Thyroid gland (tissue), 4 donors: Measurements from ENCODE around the gene OXTR. TPM values are rescaled to one million over a fixed set of nuclear protein-coding genes. Genes with fewer than 3 reads are reported as not detected.

ENCODE experiments used
- DNase-seq, 2 donors: peaks; one replicate each; pipeline ENCODE4 v3.0.0-alpha.2; 2019
- H3K27ac ChIP-seq, 3 donors: fragments of 200-600 bp; sonication (generic); 1 replicate in 2 of 3; 2 replicates in 1 of 3; pipeline ENCODE4 v1.5.1; 2016 to 2019; ENCODE audit warnings: mild to moderate bottlenecking in 1 of 3, moderate library complexity in 1 of 3
- H3K27me3 ChIP-seq: fragments of 200-600 bp; sonication (generic); one replicate; pipeline ENCODE4 v1.5.1; 2019
- H3K36me3 ChIP-seq, 2 donors: fragments of 200-600 bp; sonication (generic); one replicate each; pipeline ENCODE4 v1.5.1; 2016 to 2019
- H3K4me1 ChIP-seq, 2 donors: fragments of 200-600 bp; sonication (generic); one replicate each; pipeline ENCODE4 v1.5.1; 2017 to 2019
- H3K4me3 ChIP-seq, 3 donors: fragments of 200-600 bp; sonication (generic); replicated peaks in 1 of 3; 1 replicate in 2 of 3; 2 replicates in 1 of 3; pipeline ENCODE4 v1.5.1; 2016; ENCODE audit warnings: mild to moderate bottlenecking in 1 of 3
- H3K9me3 ChIP-seq: fragments of 200-600 bp; sonication (generic); one replicate; pipeline ENCODE4 v1.5.1; 2017
- POLR2A ChIP-seq, 2 donors: fragments of 450-650 bp; IDR thresholded peaks; one replicate each; pipeline ENCODE4 v1.6.1; 2017; ENCODE audit warnings: antibody characterized with exemption in 2 of 2, mild to moderate bottlenecking in 2 of 2, moderate library complexity in 1 of 2
- WGBS, 2 donors: methylation state at CpG; one replicate each; pipeline ENCODE4 v1.1.5; 2017; 5-methylcytosine and 5-hydroxymethylcytosine counted together
- intact Hi-C: fragments of 100-400 bp; cut with DNase I; formaldehyde crosslinking; loops from one replicate; pipeline ENCODE4 v1.15.1; 2023
- total RNA-seq, 4 donors: library from RNA; depleted of rRNA; stranded (reverse); fragments of >200 nt; gene quantifications; one replicate each; pipeline ENCODE4 v1.2.3, GENCODE V29; 2016
- TF ChIP-seq, protein P1 (sequence below), 6 experiments: fragments of 200-600 bp in 3 of 6; fragments of 450-650 bp in 3 of 6; sonication (generic) in 3 of 6; IDR thresholded peaks; one replicate each; pipeline ENCODE4 v1.5.1; 2016 to 2019; ENCODE audit warnings: antibody characterized with exemption in 6 of 6, mild to moderate bottlenecking in 2 of 6, inconsistent platforms in 1 of 6, moderate library complexity in 1 of 6

The OXTR gene
- total RNA-seq, 4 donors from 2014 or later: 0.13 to 0.56 (median 0.39) TPM

DNA sequence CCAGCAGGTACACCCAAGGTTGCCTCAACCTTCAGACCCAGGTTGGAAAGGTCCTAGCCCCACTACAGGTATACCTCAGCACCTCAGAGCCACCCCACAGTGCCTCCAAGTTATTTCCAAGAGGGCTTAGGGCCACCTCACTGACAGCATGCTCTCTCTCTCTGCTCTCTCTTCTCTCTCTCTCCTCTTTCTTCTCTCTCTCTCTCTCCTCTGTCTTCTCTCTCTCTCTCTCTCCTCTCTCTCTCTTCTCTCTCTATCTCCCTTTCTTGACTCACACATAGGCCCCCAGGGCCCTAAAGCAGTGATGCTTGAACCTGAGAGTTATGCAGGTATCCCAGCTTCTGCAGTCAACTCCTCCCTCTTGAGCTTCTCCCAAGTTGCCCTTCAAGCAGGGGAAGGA is 31.6 kb downstream of the OXTR start:
- no peaks in the 10 kb centered on the region for H3K27me3 ChIP-seq
- intact Hi-C loops: no loop called here
- DNase-seq: no peak
- H3K4me3 ChIP-seq: no peak overlapping the region
- no peaks in the 10 kb centered on the region for H3K36me3 ChIP-seq
- no peaks in the 10 kb centered on the region for H3K4me1 ChIP-seq
- no peak for TF ChIP-seq POLR2A (IDR thresholded peaks at IDR 0.05)
- TF ChIP-seq, protein P1, sequence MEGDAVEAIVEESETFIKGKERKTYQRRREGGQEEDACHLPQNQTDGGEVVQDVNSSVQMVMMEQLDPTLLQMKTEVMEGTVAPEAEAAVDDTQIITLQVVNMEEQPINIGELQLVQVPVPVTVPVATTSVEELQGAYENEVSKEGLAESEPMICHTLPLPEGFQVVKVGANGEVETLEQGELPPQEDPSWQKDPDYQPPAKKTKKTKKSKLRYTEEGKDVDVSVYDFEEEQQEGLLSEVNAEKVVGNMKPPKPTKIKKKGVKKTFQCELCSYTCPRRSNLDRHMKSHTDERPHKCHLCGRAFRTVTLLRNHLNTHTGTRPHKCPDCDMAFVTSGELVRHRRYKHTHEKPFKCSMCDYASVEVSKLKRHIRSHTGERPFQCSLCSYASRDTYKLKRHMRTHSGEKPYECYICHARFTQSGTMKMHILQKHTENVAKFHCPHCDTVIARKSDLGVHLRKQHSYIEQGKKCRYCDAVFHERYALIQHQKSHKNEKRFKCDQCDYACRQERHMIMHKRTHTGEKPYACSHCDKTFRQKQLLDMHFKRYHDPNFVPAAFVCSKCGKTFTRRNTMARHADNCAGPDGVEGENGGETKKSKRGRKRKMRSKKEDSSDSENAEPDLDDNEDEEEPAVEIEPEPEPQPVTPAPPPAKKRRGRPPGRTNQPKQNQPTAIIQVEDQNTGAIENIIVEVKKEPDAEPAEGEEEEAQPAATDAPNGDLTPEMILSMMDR (IDR thresholded peaks at IDR 0.05): no peak
- H3K27ac ChIP-seq: no peak overlapping the region
- H3K9me3 ChIP-seq: no peaks in the 10 kb centered on the region

DNA sequence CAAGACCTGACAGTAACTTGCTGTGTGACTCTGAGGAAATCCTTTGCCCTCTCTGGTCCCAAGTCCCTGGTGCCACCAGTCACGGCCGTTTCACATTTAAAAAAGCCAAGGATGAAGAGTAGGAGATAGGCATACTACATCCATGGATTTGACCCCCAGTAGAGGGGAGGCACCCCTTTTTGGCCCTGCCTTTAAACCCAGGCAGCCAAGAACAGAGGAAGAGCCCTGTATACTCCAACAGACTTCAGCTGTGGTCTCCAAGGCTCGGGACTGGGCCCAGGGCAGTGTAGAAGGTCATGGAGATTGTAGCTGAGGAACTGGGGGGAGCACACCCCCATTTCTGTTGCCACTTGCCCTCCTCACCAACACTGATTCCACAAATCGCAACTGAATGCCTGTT is 32.1 kb downstream of the OXTR start:
- Histone ChIP-seq H3K27me3 (no peaks in the 10 kb centered on the region), H3K9me3 (no peaks in the 10 kb centered on the region), H3K27ac (no peak overlapping the region), H3K36me3 (no peaks in the 10 kb centered on the region), H3K4me1 (no peaks in the 10 kb centered on the region), H3K4me3 (no peak overlapping the region)
- TF ChIP-seq, protein P1 (IDR thresholded peaks at IDR 0.05): no peak
- TF ChIP-seq POLR2A (IDR thresholded peaks at IDR 0.05): no peak
- intact Hi-C loops: no loop called here
- 90 to 97% methylated on average over 3 to 4 of the region's 4 CpGs for WGBS, 2 donors
- no peak for DNase-seq

DNA sequence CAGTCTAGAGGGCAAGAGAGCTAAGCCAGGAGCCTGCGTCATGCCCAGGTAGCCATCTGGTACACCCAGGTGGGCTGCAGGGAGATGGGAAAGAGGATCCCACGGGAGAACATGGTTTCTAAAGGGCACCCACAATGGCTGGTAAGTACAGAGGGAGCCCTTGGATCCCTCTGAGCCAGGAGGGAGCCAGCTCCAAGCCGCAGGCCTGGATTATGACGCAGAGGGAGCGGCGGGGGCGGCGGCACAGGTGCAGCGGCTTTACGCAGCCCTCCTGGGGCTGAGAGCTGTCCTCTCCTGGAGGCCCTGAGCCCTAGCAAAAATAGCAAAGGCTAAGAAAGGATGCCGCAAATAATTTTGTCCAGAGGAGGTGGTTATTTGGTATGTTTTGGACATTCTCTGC is 33.0 kb downstream of the OXTR start:
- intact Hi-C loops: no loop called here
- H3K36me3 ChIP-seq: no peaks in the 10 kb centered on the region
- no peak overlapping the region for H3K27ac ChIP-seq
- WGBS, 2 donors: 92 to 94% methylated on average over 11 of the region's 11 CpGs
- TF ChIP-seq, protein P1 (IDR thresholded peaks at IDR 0.05): no peak
- no peak for TF ChIP-seq POLR2A (IDR thresholded peaks at IDR 0.05)
- H3K27me3 ChIP-seq: no peaks in the 10 kb centered on the region
- H3K4me1 ChIP-seq: no peaks in the 10 kb centered on the region
- H3K9me3 ChIP-seq: no peaks in the 10 kb centered on the region
- DNase-seq: no peak
- no peak overlapping the region for H3K4me3 ChIP-seq

DNA sequence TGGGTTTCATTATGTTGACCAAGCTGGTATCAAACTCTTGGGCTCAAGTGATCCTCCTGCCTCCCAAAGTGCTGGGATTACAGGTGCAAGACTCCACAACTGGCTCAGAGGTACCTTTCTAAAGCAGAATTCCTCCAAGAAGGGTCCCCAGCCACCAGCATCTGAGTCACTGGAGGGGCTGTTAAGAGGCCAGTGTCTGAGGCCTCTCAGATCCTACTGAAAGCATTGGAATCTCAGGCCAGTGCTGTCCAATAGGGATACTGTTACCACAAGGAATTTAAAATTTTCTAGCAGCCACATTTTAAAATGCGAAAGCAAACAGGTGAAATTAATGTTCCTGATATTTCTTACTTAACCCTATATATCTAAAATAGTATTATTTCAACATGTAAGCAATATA is 34.5 kb downstream of the OXTR start:
- H3K9me3 ChIP-seq: no peaks in the 10 kb centered on the region
- H3K27ac ChIP-seq: no peak overlapping the region
- DNase-seq: no peak
- H3K4me1 ChIP-seq: no peaks in the 10 kb centered on the region
- H3K36me3 ChIP-seq: no peaks in the 10 kb centered on the region
- intact Hi-C loops: no loop called here
- TF ChIP-seq POLR2A (IDR thresholded peaks at IDR 0.05): no peak
- TF ChIP-seq, protein P1 (IDR thresholded peaks at IDR 0.05): no peak
- WGBS, 2 donors: 96 to 97% methylated on average over 1 of the region's 1 CpG
- no peak overlapping the region for H3K4me3 ChIP-seq
- no peaks in the 10 kb centered on the region for H3K27me3 ChIP-seq

DNA sequence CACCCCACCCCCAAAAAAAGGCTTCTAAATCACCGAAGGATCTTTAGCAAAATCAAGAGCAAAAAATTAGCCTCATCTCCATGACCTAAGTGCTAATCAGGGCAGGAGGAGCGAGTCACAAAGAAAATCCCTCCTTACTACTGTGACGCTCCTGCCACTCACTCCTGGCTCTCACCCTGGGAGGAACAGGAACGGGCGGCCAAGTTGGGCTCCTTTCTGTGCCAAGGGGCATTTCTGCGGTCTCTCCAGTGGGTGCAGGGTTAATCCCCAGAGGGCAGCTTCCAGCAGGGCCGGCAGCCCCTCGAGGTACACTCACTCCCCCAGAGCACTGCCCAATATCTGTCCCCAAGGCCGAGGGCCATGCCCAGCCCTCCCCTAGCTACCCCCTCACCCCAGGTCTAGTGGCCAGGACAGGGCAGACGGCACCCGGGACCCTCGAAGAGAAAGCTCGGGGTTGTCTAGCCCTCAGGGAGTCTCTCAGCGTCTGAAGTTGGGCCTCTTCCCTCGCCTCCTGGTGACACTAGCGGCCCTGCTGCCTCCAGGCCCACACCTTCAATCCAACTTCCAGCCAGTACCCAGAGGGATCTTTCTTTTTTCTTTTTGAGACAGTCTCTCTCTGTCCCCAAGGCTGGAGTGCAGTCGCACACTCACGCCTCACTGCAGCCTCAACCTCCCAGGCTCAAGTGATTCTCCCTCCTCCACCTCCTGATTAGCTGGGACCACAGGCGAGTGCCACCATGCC is 35.1 kb downstream of the OXTR start:
- no peaks in the 10 kb centered on the region for H3K36me3 ChIP-seq
- DNase-seq: no peak
- H3K27ac ChIP-seq: no peak overlapping the region
- no peaks in the 10 kb centered on the region for H3K9me3 ChIP-seq
- 86 to 87% methylated on average over 18 to 19 of the region's 19 CpGs for WGBS, 2 donors
- intact Hi-C loops: no loop called here
- no peaks in the 10 kb centered on the region for H3K27me3 ChIP-seq
- no peak overlapping the region for H3K4me3 ChIP-seq
- no peaks in the 10 kb centered on the region for H3K4me1 ChIP-seq
- TF ChIP-seq, protein P1 (IDR thresholded peaks at IDR 0.05): no peak
- TF ChIP-seq POLR2A (IDR thresholded peaks at IDR 0.05): no peak
